Activated T-cell treated with anti-CD3 and anti-CD28 coated beads, Interleukin-2, amount 50 U/mL, for 4 hours (primary cell): ENCODE results near the gene DENND4A. TPM values are rescaled to one million over a fixed set of nuclear protein-coding genes. Genes with fewer than 3 reads are reported as not detected.

ENCODE experiments used
- ATAC-seq, 2 donors: fragments of 200-7000 bp; cut with Tn5 transposase; one replicate each; pipeline ENCODE4 v1.10.0; 2021
- DNase-seq: peaks from one replicate; pipeline ENCODE4 v3.0.0-alpha.2; 2020
- H3K27me3 Mint-ChIP-seq: one replicate; pipeline ENCODE4 v1.8.0; 2021; ENCODE audit warnings: low read depth, mixed read lengths
- H3K36me3 Mint-ChIP-seq: one replicate; pipeline ENCODE4 v1.8.0; 2022; ENCODE audit warnings: mixed read lengths; ENCODE audit not compliant: insufficient read depth
- H3K4me1 Mint-ChIP-seq: one replicate; pipeline ENCODE4 v1.8.0; 2021; ENCODE audit warnings: low read depth, mixed read lengths
- H3K4me3 Mint-ChIP-seq: one replicate; pipeline ENCODE4 v1.8.0; 2021; ENCODE audit warnings: mild to moderate bottlenecking, moderate library complexity, mixed read lengths
- H3K9me3 Mint-ChIP-seq: one replicate; pipeline ENCODE4 v1.8.0; 2021; ENCODE audit warnings: mixed read lengths
- total RNA-seq, 3 donors: library from RNA; stranded (reverse); gene quantifications; one replicate each; pipeline ENCODE4 v1.2.1, GENCODE V29; 2021

Gene DENND4A
- total RNA-seq, 3 donors from 2014 or later: 24.2 to 26.0 (median 25.0) TPM

GRCh38 chr15:65806397-65806796, 14.3 kb upstream of the DENND4A start:
- Mint-ChIP-seq H3K36me3 (no peaks in the 10 kb centered on the region), H3K9me3 (no peaks in the 10 kb centered on the region), H3K27me3 (no peaks in the 10 kb centered on the region), H3K4me1 (peaks cover 27% of the 10 kb centered on the region), H3K4me3 (no peak overlapping the region)
- DNase-seq (no peak), ATAC-seq (no peak)

GRCh38 chr15:65805019-65805745, 13.1 kb upstream of the DENND4A start:
- peaks cover 27% of the 10 kb centered on the region for H3K4me1 Mint-ChIP-seq
- H3K9me3 Mint-ChIP-seq: no peaks in the 10 kb centered on the region
- DNase-seq (no peak), ATAC-seq (peak; percentile 81 to 90)
- H3K27me3 Mint-ChIP-seq: no peaks in the 10 kb centered on the region
- no peak overlapping the region for H3K4me3 Mint-ChIP-seq
- no peaks in the 10 kb centered on the region for H3K36me3 Mint-ChIP-seq

GRCh38 chr15:65804252-65804931, 12.3 kb upstream of the DENND4A start:
- Mint-ChIP-seq H3K36me3 (no peaks in the 10 kb centered on the region), H3K9me3 (no peaks in the 10 kb centered on the region), H3K27me3 (no peaks in the 10 kb centered on the region), H3K4me3 (no peak overlapping the region), H3K4me1 (peaks cover 27% of the 10 kb centered on the region)
- peak; percentile 8 to 22 for ATAC-seq
- no peak for DNase-seq

- DNase-seq: no peak
- no peak for ATAC-seq
- Mint-ChIP-seq H3K36me3 (no peaks in the 10 kb centered on the region), H3K9me3 (no peaks in the 10 kb centered on the region), H3K4me3 (no peak overlapping the region), H3K4me1 (peaks cover 40% of the 10 kb centered on the region), H3K27me3 (no peaks in the 10 kb centered on the region)
These were observed 9.2 kb upstream of the DENND4A start for GRCh38 chr15:65801229-65801805.

GRCh38 chr15:65796610-65797078, 4.6 kb upstream of the DENND4A start:
- Mint-ChIP-seq H3K9me3 (no peaks in the 10 kb centered on the region), H3K36me3 (no peaks in the 10 kb centered on the region), H3K4me1 (peaks cover 40% of the 10 kb centered on the region), H3K4me3 (no peak overlapping the region), H3K27me3 (no peaks in the 10 kb centered on the region)
- DNase-seq (no peak), ATAC-seq (no peak)

- Mint-ChIP-seq H3K27me3 (no peaks in the 10 kb centered on the region), H3K9me3 (no peaks in the 10 kb centered on the region), H3K36me3 (no peaks in the 10 kb centered on the region), H3K4me3 (no peak overlapping the region), H3K4me1 (peaks cover 40% of the 10 kb centered on the region)
- ATAC-seq: no peak
- DNase-seq: no peak
These were observed 3.6 kb upstream of the DENND4A start for GRCh38 chr15:65795663-65796216.

GRCh38 chr15:65793818-65794104, 1.7 kb upstream of the DENND4A start:
- no peaks in the 10 kb centered on the region for H3K9me3 Mint-ChIP-seq
- no peaks in the 10 kb centered on the region for H3K36me3 Mint-ChIP-seq
- no peaks in the 10 kb centered on the region for H3K27me3 Mint-ChIP-seq
- ATAC-seq (no peak), DNase-seq (no peak)
- peaks cover 55% of the 10 kb centered on the region for H3K4me1 Mint-ChIP-seq
- peak overlapping the region; percentile 29 for H3K4me3 Mint-ChIP-seq

- DNase-seq (no peak), ATAC-seq (no peak)
- H3K4me3 Mint-ChIP-seq: peak overlapping the region; percentile 91
- H3K27me3 Mint-ChIP-seq: no peaks in the 10 kb centered on the region
- peaks cover 58% of the 10 kb centered on the region for H3K4me1 Mint-ChIP-seq
- no peaks in the 10 kb centered on the region for H3K9me3 Mint-ChIP-seq
- H3K36me3 Mint-ChIP-seq: no peaks in the 10 kb centered on the region
These were observed 1.1 kb upstream of the DENND4A start for GRCh38 chr15:65792988-65793817.

- H3K27me3 Mint-ChIP-seq: no peaks in the 10 kb centered on the region
- H3K9me3 Mint-ChIP-seq: no peaks in the 10 kb centered on the region
- H3K36me3 Mint-ChIP-seq: no peaks in the 10 kb centered on the region
- peak; percentile 46 for DNase-seq
- H3K4me1 Mint-ChIP-seq: peaks cover 55% of the 10 kb centered on the region
- ATAC-seq: peak; percentile 24 to 38
- peak overlapping the region; percentile 91 for H3K4me3 Mint-ChIP-seq
These were observed 557 bp downstream of the DENND4A start for GRCh38 chr15:65791335-65792137.

GRCh38 chr15:65790694-65791334, 1.3 kb downstream of the DENND4A start:
- DNase-seq (no peak), ATAC-seq (no peak)
- Mint-ChIP-seq H3K4me3 (peak overlapping the region; percentile 91), H3K4me1 (peaks cover 50% of the 10 kb centered on the region), H3K9me3 (no peaks in the 10 kb centered on the region), H3K36me3 (no peaks in the 10 kb centered on the region), H3K27me3 (no peaks in the 10 kb centered on the region)

- DNase-seq: no peak
- H3K36me3 Mint-ChIP-seq: no peaks in the 10 kb centered on the region
- peaks cover 49% of the 10 kb centered on the region for H3K4me1 Mint-ChIP-seq
- H3K27me3 Mint-ChIP-seq: no peaks in the 10 kb centered on the region
- H3K9me3 Mint-ChIP-seq: no peaks in the 10 kb centered on the region
- peak overlapping the region; percentile 91 for H3K4me3 Mint-ChIP-seq
- no peak for ATAC-seq
These were observed 2.2 kb downstream of the DENND4A start for GRCh38 chr15:65789759-65790425.

GRCh38 chr15:65789105-65789504, 3.0 kb downstream of the DENND4A start:
- ATAC-seq (no peak), DNase-seq (no peak)
- no peaks in the 10 kb centered on the region for H3K27me3 Mint-ChIP-seq
- H3K36me3 Mint-ChIP-seq: peaks cover under 1% of the 10 kb centered on the region
- peaks cover 44% of the 10 kb centered on the region for H3K4me1 Mint-ChIP-seq
- H3K4me3 Mint-ChIP-seq: peak overlapping the region; percentile 91
- H3K9me3 Mint-ChIP-seq: no peaks in the 10 kb centered on the region

- Mint-ChIP-seq H3K36me3 (peaks cover 6% of the 10 kb centered on the region), H3K4me3 (peak overlapping the region; percentile 62), H3K27me3 (no peaks in the 10 kb centered on the region), H3K9me3 (no peaks in the 10 kb centered on the region), H3K4me1 (peaks cover 42% of the 10 kb centered on the region)
- DNase-seq: no peak
- ATAC-seq: no peak
These were observed 4.8 kb downstream of the DENND4A start for GRCh38 chr15:65787260-65787659.
